SH-SY5Y (cell line): ENCODE data around the gene LGALS3BP.

Experiments
- GATA2 ChIP-seq: IDR thresholded peaks from 2 replicates; pipeline ENCODE4 v1.6.1; 2011; ENCODE audit warnings: mild to moderate bottlenecking, low read depth, low read length
- GATA3 ChIP-seq: IDR thresholded peaks from 2 replicates; pipeline ENCODE4 v1.6.1; 2011; ENCODE audit warnings: low read depth, mild to moderate bottlenecking, low read length, moderate library complexity

- TF ChIP-seq GATA2 (no peak), GATA3 (no peak)
Observed at GRCh38 chr17:78973792-78974520, 5.8 kb downstream of the LGALS3BP start.
